ENCODE measurements around the gene HOXB13. TPM values are rescaled to one million over a fixed set of nuclear protein-coding genes. Genes with fewer than 3 reads are reported as not detected.

Gene HOXB13
- total and polyA plus RNA-seq, 2 donors from 2014 or later = not detected

DNA sequence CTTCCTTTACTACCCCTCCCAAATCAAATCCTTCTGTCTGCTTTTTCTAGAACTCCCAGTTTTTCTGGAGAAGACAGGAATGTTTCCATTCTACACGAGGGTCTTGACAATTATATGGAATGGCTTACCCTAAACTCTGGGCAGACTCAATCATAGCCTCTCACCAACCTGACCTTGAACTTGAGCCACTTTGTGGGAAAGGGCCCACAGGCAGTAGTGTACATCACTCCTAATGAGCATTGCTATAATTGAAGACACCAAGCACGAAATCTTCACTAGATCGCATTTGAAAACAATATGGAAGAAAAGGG, 1.6 kb upstream of the HOXB13 start:
- TF ChIP-seq, protein P1, sequence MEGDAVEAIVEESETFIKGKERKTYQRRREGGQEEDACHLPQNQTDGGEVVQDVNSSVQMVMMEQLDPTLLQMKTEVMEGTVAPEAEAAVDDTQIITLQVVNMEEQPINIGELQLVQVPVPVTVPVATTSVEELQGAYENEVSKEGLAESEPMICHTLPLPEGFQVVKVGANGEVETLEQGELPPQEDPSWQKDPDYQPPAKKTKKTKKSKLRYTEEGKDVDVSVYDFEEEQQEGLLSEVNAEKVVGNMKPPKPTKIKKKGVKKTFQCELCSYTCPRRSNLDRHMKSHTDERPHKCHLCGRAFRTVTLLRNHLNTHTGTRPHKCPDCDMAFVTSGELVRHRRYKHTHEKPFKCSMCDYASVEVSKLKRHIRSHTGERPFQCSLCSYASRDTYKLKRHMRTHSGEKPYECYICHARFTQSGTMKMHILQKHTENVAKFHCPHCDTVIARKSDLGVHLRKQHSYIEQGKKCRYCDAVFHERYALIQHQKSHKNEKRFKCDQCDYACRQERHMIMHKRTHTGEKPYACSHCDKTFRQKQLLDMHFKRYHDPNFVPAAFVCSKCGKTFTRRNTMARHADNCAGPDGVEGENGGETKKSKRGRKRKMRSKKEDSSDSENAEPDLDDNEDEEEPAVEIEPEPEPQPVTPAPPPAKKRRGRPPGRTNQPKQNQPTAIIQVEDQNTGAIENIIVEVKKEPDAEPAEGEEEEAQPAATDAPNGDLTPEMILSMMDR (IDR thresholded peaks at IDR 0.05; ENCODE audit: borderline replicate concordance, extremely low read depth, insufficient read depth) = no peak
- Histone ChIP-seq H3K27ac (ENCODE audit: low read depth in 2 of 2, low read length in 2 of 2) (no peak overlapping the region), H3K9ac (ENCODE audit: low read length in 3 of 3) (no peak overlapping the region), H3K9me3 (ENCODE audit: control insufficient read depth in 2 of 3, insufficient read depth in 1 of 3, low read length in 3 of 3) (no peaks in the 10 kb centered on the region), H3K4me3 (ENCODE audit: low read length in 3 of 3) (no peak overlapping the region), H3K4me1 (ENCODE audit: control insufficient read depth in 2 of 3, insufficient read depth in 2 of 3, low read depth in 1 of 3, low read length in 3 of 3) (peaks cover 0 to 4% (median 0%) of the 10 kb centered on the region in 3 donors), H3K27me3 (ENCODE audit: control insufficient read depth, insufficient read depth, low read length) (peaks cover 92% of the 10 kb centered on the region), H3K36me3 (ENCODE audit: control insufficient read depth in 2 of 3, insufficient read depth in 3 of 3, low read length in 3 of 3) (no peaks in the 10 kb centered on the region)
- no peak for FAIRE-seq
- intact Hi-C loops (cut with DNase I) = no loop called here
- DNase-seq = no peak

DNA sequence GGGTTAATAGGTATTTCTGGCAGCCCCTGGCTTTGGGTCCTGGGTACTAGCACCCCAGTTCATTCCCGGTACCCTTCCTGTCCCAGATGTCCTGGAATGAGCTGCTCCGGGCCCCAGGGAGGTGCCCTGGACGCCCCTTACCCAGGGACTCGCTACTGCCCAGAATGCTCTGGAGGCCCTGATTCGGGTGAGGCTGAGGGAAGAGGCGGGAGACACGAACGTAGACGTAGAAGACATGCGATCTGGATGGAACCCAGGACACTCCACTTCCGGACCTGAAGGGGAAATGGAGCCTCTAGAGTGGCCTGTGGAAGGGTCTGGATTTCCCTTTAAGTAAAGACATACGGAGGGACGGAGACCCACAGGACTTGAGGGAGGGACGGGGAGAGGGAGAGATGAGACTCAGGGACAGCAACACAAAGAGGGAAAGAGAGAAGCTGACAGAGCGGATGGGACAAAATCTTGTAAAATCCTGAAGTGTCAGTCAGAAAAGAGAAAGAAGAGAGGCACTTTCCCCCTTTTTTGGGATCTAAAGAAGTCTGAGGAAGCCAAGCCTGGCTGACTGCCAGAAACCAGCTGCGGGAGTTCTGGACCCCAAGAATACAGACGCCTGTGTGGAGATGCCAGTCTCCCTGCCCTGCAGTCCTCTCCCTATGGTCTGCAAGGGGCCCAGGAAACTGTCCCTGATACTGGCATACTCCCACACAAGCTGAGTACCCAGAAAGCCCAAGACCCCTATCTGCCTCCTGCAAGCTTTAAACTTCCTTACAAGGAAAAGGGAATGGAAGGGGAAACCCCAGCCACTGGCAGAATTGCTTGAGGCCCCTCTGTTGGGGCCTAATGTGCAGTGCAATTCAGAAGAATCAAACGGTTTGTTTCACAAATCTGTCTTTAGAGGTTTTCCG, 1.0 kb upstream of the HOXB13 start:
- Histone ChIP-seq H3K9me3 (ENCODE audit: control insufficient read depth in 2 of 3, insufficient read depth in 1 of 3, low read length in 3 of 3) (no peaks in the 10 kb centered on the region), H3K4me3 (ENCODE audit: low read length in 3 of 3) (no peak overlapping the region), H3K27me3 (ENCODE audit: control insufficient read depth, insufficient read depth, low read length) (peaks cover 92% of the 10 kb centered on the region), H3K27ac (ENCODE audit: low read depth in 2 of 2, low read length in 2 of 2) (no peak overlapping the region), H3K36me3 (ENCODE audit: control insufficient read depth in 2 of 3, insufficient read depth in 3 of 3, low read length in 3 of 3) (no peaks in the 10 kb centered on the region), H3K9ac (ENCODE audit: low read length in 3 of 3) (no peak overlapping the region), H3K4me1 (ENCODE audit: control insufficient read depth in 2 of 3, insufficient read depth in 2 of 3, low read depth in 1 of 3, low read length in 3 of 3) (peaks cover 0 to 7% (median 0%) of the 10 kb centered on the region in 3 donors)
- DNase-seq (no peak), FAIRE-seq (no peak)
- TF ChIP-seq, protein P1 (IDR thresholded peaks at IDR 0.05; ENCODE audit: borderline replicate concordance, extremely low read depth, insufficient read depth) = no peak
- intact Hi-C loops (cut with DNase I) = loop anchor here (10.0 kb wide), 1 partner anchor 65 kb away; no protein-coding TSS in a partner anchor

DNA sequence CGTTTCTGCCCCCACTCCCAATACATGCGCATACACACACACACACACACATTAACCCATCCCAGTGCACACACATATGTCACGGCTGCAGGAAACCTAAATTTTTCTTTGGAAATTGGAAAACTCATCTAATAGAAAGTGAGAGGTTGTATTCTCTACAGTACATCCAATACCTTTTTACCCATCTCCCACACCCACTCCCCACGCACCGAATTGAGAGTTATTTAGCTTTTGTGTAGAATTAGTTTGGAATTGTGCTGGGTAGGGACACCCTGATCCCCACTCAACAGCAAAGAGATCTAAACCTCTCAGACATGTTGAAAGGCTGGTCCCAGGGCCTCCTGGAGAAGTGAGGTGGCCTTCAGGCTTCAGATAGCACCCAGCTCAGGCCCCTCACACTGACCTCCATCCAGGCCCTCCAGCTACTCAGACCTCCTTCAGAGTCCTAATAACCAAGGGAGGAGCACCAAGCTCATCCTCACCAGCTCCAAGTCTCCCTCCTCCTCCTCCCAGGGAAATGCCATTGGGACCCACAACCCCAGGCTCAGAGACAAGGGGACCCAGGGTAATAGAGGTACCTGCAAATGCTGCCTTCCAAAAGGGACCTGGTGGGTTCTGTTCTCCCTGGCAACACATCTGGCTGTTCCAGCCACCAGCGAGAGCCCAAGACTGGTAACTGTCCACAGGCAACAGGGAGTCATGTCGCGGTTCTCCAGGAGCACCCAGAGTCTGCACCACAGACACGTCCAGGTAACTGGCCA, 955 bp downstream of the HOXB13 start:
- intact Hi-C loops (cut with DNase I) = loop anchor here (10.0 kb wide), 1 partner anchor 67 kb away; no protein-coding TSS in a partner anchor
- no peak for FAIRE-seq
- Histone ChIP-seq H3K4me1 (ENCODE audit: control insufficient read depth in 2 of 3, insufficient read depth in 2 of 3, low read depth in 1 of 3, low read length in 3 of 3) (peaks cover 0 to 7% (median 0%) of the 10 kb centered on the region in 3 donors), H3K27ac (ENCODE audit: low read depth in 2 of 2, low read length in 2 of 2) (no peak overlapping the region), H3K36me3 (ENCODE audit: control insufficient read depth in 2 of 3, insufficient read depth in 3 of 3, low read length in 3 of 3) (no peaks in the 10 kb centered on the region), H3K9ac (ENCODE audit: low read length in 3 of 3) (no peak overlapping the region), H3K4me3 (ENCODE audit: low read length in 3 of 3) (no peak overlapping the region), H3K9me3 (ENCODE audit: control insufficient read depth in 2 of 3, insufficient read depth in 1 of 3, low read length in 3 of 3) (no peaks in the 10 kb centered on the region), H3K27me3 (ENCODE audit: control insufficient read depth, insufficient read depth, low read length) (peaks cover 92% of the 10 kb centered on the region)
- DNase-seq = no peak
- TF ChIP-seq, protein P1 (IDR thresholded peaks at IDR 0.05; ENCODE audit: borderline replicate concordance, extremely low read depth, insufficient read depth) = no peak
